CD4-positive, alpha-beta T cell treated with Interleukin-4 for 1 hour (primary cell): ENCODE results near the gene MAPK9.
"Not testable (repeated sequence)": the region's sequence is repeated elsewhere in the genome, so short reads cannot be mapped to it uniquely, and the experiment has no call there.

ENCODE experiments used
- DNase-seq, 2 donors: peaks; one replicate each; pipeline ENCODE4 v3.0.0-alpha.2; 2020 to 2022

The MAPK9 gene

GRCh38 chr5:180324601-180324950 lies 32.7 kb upstream of the MAPK9 start:
- no peak for DNase-seq

GRCh38 chr5:180323941-180324600 lies 32.2 kb upstream of the MAPK9 start:
- no peak for DNase-seq

DNA sequence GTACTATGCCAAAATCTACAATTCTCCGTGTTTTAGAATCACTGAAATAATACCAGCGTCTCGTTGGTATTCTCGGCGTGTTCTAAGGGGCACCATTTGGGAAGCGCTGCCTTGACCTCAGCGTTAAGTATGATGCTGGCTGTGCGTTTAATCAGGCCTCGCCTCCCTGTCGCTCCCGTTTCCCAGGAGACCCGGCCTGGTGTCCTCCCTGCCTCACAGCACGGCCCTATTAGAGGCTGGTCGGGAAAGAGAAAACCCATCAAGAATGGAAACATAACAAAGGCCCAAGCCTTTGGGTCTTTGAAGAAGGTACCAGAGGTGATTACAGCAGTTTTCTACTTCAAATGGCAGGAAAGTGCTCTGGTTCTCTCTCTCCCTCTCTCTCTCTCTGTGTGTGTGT lies 31.3 kb upstream of the MAPK9 start:
- no peak for DNase-seq

DNA sequence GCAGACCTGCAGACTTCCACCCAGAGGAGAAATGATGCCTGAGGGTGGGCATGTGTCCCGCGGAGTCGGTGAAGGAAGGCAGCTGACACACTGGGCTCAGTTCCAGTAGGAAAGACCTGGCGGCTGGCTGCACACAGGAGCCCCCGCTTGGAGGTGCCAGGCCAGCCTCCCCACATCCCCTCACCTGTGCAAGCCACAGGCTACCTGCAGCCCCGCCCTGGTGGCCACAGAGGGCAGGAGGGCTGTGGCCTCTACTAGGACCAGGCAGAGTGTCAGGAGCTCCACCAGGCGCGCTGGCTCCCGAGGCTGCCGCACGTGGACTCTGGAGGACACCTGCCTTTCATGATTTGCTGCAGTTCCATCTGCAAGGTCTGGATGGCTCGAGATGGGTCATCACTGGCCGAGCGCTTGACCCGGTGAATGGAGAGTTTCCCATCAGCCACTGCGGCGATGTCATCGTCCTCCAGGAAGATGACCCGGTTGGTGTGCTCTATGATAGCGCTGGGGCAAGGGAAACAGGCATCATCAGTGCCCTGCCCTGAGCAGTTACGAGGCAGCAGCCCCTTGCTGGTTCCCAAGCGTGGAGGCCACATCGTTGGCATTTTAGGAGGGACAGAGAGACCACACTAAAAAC lies 26.7 kb upstream of the MAPK9 start:
- no peak for DNase-seq

GRCh38 chr5:180316586-180316985 lies 24.7 kb upstream of the MAPK9 start:
- no peak for DNase-seq

- DNase-seq: peak; percentile 74 to 76
Measured at GRCh38 chr5:180315762-180316212, 23.9 kb upstream of the MAPK9 start.

DNA sequence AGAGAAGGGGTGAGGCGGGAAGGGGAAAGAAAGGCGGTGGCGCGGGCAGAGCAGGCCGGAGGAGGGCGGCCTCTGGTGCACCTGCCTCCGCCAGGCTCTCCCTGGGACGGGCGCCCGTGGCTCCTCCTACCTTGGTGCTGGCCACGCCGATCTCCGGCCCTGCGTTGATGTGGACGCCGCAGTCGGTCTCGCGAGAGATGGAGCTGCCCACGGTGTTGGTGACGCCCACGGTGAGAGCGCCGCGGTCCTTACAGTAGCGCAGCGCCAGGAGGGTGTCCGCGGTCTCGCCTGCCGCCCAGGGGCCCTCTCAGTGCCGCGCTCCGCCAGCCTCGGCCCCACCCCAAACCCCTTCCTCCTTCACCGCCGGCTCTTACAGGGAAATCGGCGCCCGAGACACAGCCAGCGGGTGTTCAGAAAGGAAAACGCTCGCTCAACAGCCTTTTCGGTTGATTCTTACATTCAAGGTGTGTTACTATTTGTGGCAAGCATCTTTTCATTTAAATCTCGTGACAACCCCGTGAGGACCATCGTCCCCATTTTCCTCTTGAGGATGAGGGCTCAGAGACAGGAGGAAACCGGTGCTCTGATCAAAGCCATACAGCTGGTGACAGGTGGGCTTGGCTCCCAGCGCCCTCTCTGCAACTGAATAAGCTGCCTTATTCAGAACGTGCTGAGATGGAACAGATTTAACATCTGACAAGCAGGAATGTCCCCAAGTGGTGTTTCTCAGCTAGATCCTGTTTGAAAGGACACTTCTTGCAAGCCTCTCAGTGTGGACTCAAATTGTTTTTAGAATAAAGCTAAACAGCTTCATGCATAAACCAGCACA lies 22.0 kb upstream of the MAPK9 start:
- peak in 1 of 2 donors; percentile 52 for DNase-seq

DNA sequence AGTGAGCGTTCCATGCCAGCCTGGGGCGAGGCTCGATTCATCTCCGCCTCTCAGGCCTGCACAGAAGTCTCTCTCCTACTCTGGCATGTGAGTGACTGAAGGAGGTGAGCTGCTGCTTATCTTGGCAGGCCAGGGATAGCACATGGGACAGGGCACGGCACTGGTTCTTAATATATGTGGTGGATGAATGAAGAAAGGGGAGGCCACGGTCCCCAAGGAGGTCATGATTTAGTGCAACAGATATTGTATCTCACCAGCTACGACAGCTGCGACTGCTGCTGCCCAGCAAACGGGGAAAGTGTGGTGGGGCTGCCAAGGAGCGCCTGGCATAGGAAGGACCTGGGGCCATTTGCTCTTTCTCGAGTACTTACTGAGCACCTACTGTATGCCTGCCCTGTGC lies 19.3 kb upstream of the MAPK9 start:
- DNase-seq: no peak

DNA sequence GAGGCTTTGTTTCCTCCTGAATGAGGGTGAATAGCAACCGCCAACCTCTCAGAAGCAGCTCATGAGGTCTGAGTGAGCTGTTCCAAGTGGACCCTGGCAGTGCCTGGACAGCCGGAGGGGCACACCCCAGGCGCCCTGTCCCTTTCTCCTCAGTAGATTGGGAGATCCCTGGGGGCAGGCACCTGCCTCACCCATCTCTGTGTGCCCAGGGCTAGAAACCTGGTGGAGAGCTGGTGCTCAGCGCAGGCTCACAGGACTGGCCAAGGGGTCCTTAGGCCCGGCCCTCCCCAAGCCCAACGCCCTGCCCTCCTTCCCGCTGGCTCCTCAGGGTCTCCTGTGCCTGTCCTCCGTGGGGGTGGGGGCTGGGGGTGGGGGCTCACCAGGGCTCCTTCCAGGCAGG lies 14.9 kb upstream of the MAPK9 start:
- no peak for DNase-seq

DNA sequence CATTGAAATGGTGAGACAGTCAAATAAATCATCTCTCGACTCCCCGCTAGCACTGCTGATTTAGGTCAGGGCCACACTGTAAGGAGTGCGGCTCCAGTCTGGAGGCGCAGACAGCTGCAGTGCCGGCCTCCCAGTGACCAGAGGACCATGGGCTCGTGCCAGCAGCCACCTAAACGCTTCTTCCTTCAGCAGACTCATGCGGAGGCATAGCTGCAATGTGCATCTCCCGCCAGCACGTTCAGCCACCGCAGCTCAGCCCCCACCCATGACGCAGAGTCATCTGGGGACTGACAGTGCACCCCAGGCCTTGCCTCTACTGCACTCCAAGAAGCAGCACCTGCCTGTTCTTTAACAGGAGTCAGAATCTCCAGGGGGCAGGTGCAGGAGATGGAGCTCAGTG lies 13.6 kb upstream of the MAPK9 start:
- DNase-seq: no peak

DNA sequence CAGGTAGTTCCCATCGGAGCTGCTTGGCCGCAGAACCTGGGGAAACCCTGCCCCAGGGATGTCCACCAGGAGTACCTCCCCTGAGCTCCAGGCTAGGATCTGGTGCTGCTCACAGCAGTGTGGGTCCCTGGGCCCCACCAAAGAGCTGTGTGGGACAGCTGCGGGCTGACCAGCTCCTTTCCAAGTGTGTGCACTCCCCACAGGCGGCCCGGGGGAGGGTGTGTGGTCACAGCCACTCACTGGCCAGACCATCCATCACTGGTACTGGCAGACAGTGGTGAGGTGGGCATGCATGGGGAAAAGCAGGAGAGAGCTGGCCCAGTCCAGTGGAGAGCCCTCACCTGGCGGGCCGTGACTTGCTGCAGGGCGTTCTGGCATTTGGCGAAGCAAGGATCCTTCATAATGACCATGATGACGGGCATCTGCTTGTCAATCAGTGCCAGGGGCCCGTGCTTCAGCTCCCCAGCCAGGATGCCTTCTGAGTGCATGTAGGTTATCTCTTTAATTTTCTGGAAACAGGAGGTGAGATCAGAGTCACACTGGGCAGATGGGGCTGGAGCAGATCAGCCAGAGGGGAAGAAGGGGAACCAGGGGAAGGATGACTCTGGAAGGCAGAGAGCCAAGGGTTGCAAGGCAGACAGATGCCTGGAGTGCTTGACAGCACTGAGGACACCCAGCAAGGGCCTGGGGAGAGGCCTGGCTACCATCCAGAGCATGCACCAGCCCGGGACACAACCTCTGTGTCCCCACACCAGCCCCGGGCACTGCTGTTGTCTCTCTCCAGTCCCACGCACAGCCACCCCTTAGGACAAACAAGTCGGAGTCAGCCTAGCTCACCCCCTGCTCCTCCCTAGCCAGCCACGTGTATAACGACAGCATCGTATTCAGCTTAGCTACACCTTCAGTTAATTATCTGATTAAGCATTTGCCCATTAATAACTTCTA lies 12.8 kb upstream of the MAPK9 start:
- DNase-seq: no peak

DNA sequence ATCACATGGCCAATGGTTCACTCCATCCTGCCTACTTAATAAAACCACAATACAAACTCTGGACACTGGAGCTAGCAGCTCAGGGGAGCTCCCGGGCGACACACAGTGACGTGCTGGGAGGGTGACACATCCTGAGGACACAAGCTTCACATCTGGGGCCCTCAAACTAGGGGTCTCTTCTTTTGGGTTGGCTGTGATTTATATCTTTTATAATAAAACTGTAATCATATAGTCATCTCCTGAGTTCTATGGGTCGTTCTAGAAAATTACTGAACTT lies 12.1 kb upstream of the MAPK9 start:
- DNase-seq: no peak

DNA sequence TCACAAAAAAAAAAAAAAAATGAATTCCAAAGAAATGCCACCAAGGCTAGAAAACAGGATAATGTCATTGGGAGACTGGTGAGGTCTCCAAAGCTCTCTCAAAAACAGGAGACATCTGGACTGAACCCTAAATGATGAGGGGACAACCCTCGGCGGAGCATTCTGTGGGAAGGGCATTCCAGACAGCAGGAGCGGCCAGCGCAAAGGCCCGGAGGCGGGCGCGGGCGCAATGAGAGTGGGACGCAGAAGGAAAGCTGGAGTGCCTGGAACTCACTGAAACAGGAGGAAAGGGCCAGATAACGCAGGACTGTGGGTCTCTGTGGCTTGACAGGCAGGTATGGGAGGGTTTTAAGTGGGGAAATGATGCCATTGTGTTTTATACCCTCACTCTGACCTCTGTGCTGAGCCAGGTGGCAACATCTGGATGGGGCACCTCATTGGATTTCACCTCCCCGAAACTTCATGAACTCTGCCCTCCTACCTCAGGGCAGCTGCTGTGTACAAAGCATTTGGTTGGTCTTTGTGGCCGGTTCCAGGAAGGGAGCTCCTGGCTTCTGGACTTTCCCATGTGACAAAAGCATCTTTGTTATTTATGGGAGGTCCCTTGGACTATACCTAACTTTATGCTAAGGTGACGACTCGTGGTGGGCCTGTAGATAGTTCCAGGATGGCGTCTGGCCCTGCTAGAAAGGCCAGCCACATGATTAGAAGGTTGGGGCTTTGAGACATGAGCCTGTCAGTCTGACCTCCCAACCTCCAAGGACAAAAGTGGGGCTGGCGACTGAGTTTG lies 11.5 kb upstream of the MAPK9 start:
- DNase-seq: no peak

GRCh38 chr5:180302256-180302655 lies 10.4 kb upstream of the MAPK9 start:
- no peak for DNase-seq

- no peak for DNase-seq
Measured at GRCh38 chr5:180301253-180301652, 9.4 kb upstream of the MAPK9 start.

- DNase-seq: no peak
Measured at GRCh38 chr5:180299526-180299925, 7.6 kb upstream of the MAPK9 start.

- DNase-seq: not testable (repeated sequence)
Measured at GRCh38 chr5:180299014-180299413, 7.1 kb upstream of the MAPK9 start.

DNA sequence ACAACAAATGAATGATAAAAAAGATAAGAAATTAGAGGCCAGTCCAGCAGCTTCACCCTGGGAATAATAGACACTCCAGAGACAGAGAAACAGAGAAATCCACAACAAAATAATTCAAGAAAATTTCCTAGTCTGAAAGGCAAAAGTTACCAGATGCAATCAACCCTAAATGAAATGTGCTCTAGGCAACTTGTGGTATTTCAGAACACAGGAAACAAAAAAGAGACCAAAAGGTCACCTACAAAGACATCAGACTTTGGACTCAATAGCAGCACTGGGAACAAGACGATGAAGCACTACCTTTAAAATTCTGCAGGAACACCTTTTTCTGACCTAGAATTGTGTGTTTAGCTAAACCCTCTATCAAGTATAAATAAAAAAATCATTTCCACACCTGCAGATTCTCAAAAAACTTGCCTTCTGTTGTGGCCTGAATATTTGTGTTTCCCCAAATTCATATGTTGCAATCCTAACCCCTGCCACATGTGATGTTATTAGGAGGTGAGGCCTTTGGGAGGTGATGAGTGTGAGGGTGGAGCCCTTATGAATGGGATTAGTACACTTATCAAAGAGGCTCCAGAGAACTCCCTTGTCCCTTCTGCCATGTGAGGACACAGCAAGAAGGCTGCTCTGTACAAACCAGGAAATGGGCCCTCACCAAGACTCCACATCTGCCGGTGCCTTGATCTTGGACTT lies 5.9 kb upstream of the MAPK9 start:
- no peak for DNase-seq

GRCh38 chr5:180296771-180297170 lies 4.9 kb upstream of the MAPK9 start:
- DNase-seq: peak in 1 of 2 donors; percentile 32

- no peak for DNase-seq
Measured at GRCh38 chr5:180294913-180295555, 3.2 kb upstream of the MAPK9 start.

- peak in 1 of 2 donors; percentile 39 for DNase-seq
Measured at GRCh38 chr5:180294411-180294810, 2.5 kb upstream of the MAPK9 start.
